ENCODE results near the gene KLK1.

- TF ChIP-seq, protein P1, sequence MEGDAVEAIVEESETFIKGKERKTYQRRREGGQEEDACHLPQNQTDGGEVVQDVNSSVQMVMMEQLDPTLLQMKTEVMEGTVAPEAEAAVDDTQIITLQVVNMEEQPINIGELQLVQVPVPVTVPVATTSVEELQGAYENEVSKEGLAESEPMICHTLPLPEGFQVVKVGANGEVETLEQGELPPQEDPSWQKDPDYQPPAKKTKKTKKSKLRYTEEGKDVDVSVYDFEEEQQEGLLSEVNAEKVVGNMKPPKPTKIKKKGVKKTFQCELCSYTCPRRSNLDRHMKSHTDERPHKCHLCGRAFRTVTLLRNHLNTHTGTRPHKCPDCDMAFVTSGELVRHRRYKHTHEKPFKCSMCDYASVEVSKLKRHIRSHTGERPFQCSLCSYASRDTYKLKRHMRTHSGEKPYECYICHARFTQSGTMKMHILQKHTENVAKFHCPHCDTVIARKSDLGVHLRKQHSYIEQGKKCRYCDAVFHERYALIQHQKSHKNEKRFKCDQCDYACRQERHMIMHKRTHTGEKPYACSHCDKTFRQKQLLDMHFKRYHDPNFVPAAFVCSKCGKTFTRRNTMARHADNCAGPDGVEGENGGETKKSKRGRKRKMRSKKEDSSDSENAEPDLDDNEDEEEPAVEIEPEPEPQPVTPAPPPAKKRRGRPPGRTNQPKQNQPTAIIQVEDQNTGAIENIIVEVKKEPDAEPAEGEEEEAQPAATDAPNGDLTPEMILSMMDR (IDR thresholded peaks at IDR 0.05; ENCODE audit: low read depth, low read length): no peak
- no peak for TF ChIP-seq POLR2A (IDR thresholded peaks at IDR 0.05; ENCODE audit: extremely low read depth, insufficient read length)
- TF ChIP-seq MAX (IDR thresholded peaks at IDR 0.05; ENCODE audit: low read depth, low read length): no peak
These were observed 9.7 kb upstream of the KLK1 start, which contains the start of gene KLK15 for GRCh38 chr19:50833117-50833801.
